GM21528 (cell line): ENCODE measurements around the gene CASP8AP2.
"Not testable (repeated sequence)": the region's sequence is repeated elsewhere in the genome, so short reads cannot be mapped to it uniquely, and the experiment has no call there.

Experiments used
- ATAC-seq: cut with Tn5 transposase; IDR thresholded peaks from one replicate; pipeline ENCODE4 v1.9.1; 2021; ENCODE audit warnings: mild to moderate bottlenecking, moderate library complexity; ENCODE audit not compliant: unreplicated experiment, low FRiP score

The CASP8AP2 gene

GRCh38 chr6:89886378-89887120, 56.9 kb downstream of the CASP8AP2 start:
- no peak for ATAC-seq

GRCh38 chr6:89887452-89888137, 57.9 kb downstream of the CASP8AP2 start:
- ATAC-seq = no peak

- ATAC-seq = no peak
Measured at GRCh38 chr6:89888138-89888514, 58.4 kb downstream of the CASP8AP2 start.

- ATAC-seq = no peak
Measured at GRCh38 chr6:89888871-89889270, 59.2 kb downstream of the CASP8AP2 start.

GRCh38 chr6:89890845-89891528, 61.3 kb downstream of the CASP8AP2 start:
- not testable (repeated sequence) for ATAC-seq

- not testable (repeated sequence) for ATAC-seq
Measured at GRCh38 chr6:89892577-89892976, 62.9 kb downstream of the CASP8AP2 start.

GRCh38 chr6:89894169-89894568, 64.5 kb downstream of the CASP8AP2 start, which contains the start of gene GJA10:
GJA10 (plus strand) TSS chr6:89894469; CDS start chr6:89894469, 0 bp downstream.
- ATAC-seq = no peak

- ATAC-seq = no peak
Measured at GRCh38 chr6:89895276-89895874, 65.7 kb downstream of the CASP8AP2 start.

GRCh38 chr6:89910001-89910901, 80.6 kb downstream of the CASP8AP2 start:
- ATAC-seq = not testable (repeated sequence)

- no peak for ATAC-seq
Measured at GRCh38 chr6:89910902-89911240, 81.2 kb downstream of the CASP8AP2 start.

- ATAC-seq = no peak
Measured at GRCh38 chr6:89916136-89916920, 86.6 kb downstream of the CASP8AP2 start.

- no peak for ATAC-seq
Measured at GRCh38 chr6:89917216-89917615, 87.5 kb downstream of the CASP8AP2 start.

- ATAC-seq = no peak
Measured at GRCh38 chr6:89917801-89918366, 88.2 kb downstream of the CASP8AP2 start.
